DND-41 (cell line): ENCODE results near the gene SNRNP40.

Experiments
- ATAC-seq: fragments of 200-7000 bp; cut with Tn5 transposase; 3 replicates; pipeline ENCODE4 v1.9.1; 2021; ENCODE audit warnings: low read depth; ENCODE audit not compliant: insufficient read depth
- DNase-seq: peaks from one replicate; pipeline ENCODE4 v3.0.0-alpha.2; 2020
- H2AFZ ChIP-seq: 2 replicates; pipeline ENCODE4 v1.6.0; 2012; ENCODE audit warnings: low read depth, low read length
- H3K27ac ChIP-seq: 2 replicates; pipeline ENCODE4 v1.5.1; 2012; ENCODE audit warnings: low read length, inconsistent platforms
- H3K27me3 ChIP-seq: fragments of 200-600 bp; sonication (generic); 2 replicates; pipeline ENCODE4 v1.6.0; 2012; ENCODE audit warnings: low read length, mild to moderate bottlenecking, inconsistent platforms; ENCODE audit not compliant: insufficient read depth, poor library complexity
- H3K36me3 ChIP-seq: 2 replicates; pipeline ENCODE4 v1.5.1; 2012; ENCODE audit warnings: low read length, inconsistent platforms; ENCODE audit not compliant: insufficient read depth
- H3K4me1 ChIP-seq: 2 replicates; pipeline ENCODE4 v1.5.1; 2012; ENCODE audit warnings: mild to moderate bottlenecking, low read length; ENCODE audit not compliant: insufficient read depth
- H3K4me2 ChIP-seq: 2 replicates; pipeline ENCODE4 v1.6.0; 2012; ENCODE audit warnings: mild to moderate bottlenecking, moderate library complexity, low read length, inconsistent platforms; ENCODE audit not compliant: insufficient read depth
- H3K4me3 ChIP-seq, 2 experiments: fragments of 200-600 bp in 1 of 2; shearing (Covaris generic) in 1 of 2; 2 replicates each; pipeline ENCODE4 v1.5.1; 2012 to 2016; ENCODE audit warnings: inconsistent platforms in 2 of 2, low read length in 2 of 2, mild to moderate bottlenecking in 2 of 2, low read depth in 1 of 2, moderate library complexity in 1 of 2
- H3K79me2 ChIP-seq: 2 replicates; pipeline ENCODE4 v1.6.0; 2012; ENCODE audit warnings: low read length, inconsistent platforms; ENCODE audit not compliant: insufficient read depth
- H3K9ac ChIP-seq: 2 replicates; pipeline ENCODE4 v1.6.0; 2012; ENCODE audit warnings: low read depth, mild to moderate bottlenecking, inconsistent platforms, low read length, moderate library complexity
- H3K9me3 ChIP-seq: 2 replicates; pipeline ENCODE4 v1.5.1; 2012; ENCODE audit warnings: low read length, moderate library complexity, mild to moderate bottlenecking, inconsistent platforms; ENCODE audit not compliant: insufficient read depth, severe bottlenecking
- H4K20me1 ChIP-seq: 2 replicates; pipeline ENCODE4 v1.6.0; 2012; ENCODE audit warnings: low read length; ENCODE audit not compliant: insufficient read depth
- CTCF ChIP-seq: IDR thresholded peaks from 2 replicates; pipeline ENCODE4 v1.5.1; 2012; ENCODE audit warnings: borderline replicate concordance, low read length, moderate library complexity, mild to moderate bottlenecking; ENCODE audit not compliant: poor library complexity, severe bottlenecking; ENCODE audit errors: extremely low read depth
- EZH2 ChIP-seq: IDR thresholded peaks from 3 replicates; pipeline ENCODE4 v1.6.1; 2012; ENCODE audit warnings: borderline replicate concordance, low read depth, mild to moderate bottlenecking, moderate library complexity, low read length, inconsistent platforms; ENCODE audit not compliant: severe bottlenecking

Gene SNRNP40

GRCh38 chr1:31248276-31248675 lies 48.3 kb downstream of the SNRNP40 start:
- H3K4me1 ChIP-seq = no peaks in the 10 kb centered on the region
- H3K27ac ChIP-seq = no peak overlapping the region
- H3K27me3 ChIP-seq = no peaks in the 10 kb centered on the region
- no peak for TF ChIP-seq CTCF
- TF ChIP-seq EZH2 = no peak
- H2AFZ ChIP-seq = no peak overlapping the region
- H3K79me2 ChIP-seq = no peaks in the 10 kb centered on the region
- ATAC-seq (no peak), DNase-seq (no peak)
- H4K20me1 ChIP-seq = no peaks in the 10 kb centered on the region
- no peaks in the 10 kb centered on the region for H3K9me3 ChIP-seq
- H3K9ac ChIP-seq = no peak overlapping the region
- no peak overlapping the region for H3K4me2 ChIP-seq
- no peak overlapping the region for H3K4me3 ChIP-seq
- H3K36me3 ChIP-seq = no peaks in the 10 kb centered on the region

DNA sequence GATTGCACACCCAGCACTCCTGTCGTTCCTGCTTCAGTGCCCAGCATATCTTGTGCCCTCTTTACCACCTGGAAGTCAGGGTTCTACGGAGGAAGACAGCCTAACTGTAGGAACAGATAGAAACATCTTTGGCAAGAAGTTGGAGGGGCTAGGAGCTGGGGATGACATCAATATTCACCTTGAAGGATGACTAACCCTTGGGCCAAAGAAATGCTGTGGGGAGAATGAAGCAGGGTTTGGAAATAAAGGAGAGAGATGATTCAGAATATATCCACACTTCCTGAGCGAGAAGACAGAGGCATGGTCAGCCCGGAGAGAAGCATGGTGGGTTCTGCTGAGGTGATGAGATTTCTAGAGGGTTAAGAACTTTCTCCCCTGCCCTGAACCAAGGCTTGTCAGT lies 52.3 kb downstream of the SNRNP40 start:
- H3K9me3 ChIP-seq = no peaks in the 10 kb centered on the region
- no peaks in the 10 kb centered on the region for H3K36me3 ChIP-seq
- TF ChIP-seq CTCF = no peak
- no peak for TF ChIP-seq EZH2
- no peak overlapping the region for H3K4me3 ChIP-seq
- no peak overlapping the region for H3K9ac ChIP-seq
- DNase-seq = no peak
- no peak for ATAC-seq
- H3K4me1 ChIP-seq = no peaks in the 10 kb centered on the region
- no peaks in the 10 kb centered on the region for H3K79me2 ChIP-seq
- H2AFZ ChIP-seq = no peak overlapping the region
- no peak overlapping the region for H3K4me2 ChIP-seq
- peaks cover 9% of the 10 kb centered on the region for H3K27me3 ChIP-seq
- no peak overlapping the region for H3K27ac ChIP-seq
- no peaks in the 10 kb centered on the region for H4K20me1 ChIP-seq

DNA sequence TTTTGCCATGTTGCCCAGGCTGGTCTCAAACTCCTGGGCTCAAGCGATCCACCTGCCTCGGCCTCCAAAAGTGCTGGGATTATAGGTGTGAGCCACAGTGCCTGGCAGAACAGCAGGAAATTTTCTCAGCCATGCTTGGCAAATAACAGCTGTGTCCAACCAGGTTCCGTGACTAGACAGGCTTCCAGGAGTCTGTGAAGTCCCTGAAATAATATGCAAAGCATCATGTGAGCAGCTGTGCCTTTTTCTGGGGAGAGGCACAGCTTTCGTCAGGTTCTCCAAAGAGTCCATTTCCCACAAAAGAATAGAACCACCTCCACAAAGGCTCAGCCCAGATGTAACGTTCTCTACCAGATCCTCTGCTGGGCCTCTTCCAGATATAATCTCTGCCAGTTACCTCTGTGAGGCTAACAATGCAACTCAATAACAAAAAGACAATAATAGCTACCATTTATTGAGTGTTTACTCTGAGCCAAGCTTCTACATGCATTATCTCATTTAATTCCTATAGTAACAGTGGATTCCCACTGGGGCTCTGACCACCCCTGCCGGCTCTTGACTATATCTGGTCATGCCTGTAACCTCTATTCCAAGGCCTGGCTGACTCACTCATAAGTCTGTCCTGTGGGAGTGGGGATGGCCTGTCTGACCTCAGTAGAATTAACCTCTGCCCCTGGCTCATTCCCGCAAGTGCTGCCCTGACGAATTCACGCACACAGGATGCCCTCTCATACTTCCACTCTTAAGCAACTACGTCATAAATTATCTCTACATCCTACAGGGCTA lies 52.9 kb downstream of the SNRNP40 start:
- Histone ChIP-seq H3K27me3 (peaks cover 14% of the 10 kb centered on the region), H4K20me1 (no peaks in the 10 kb centered on the region; the same call in 1 of the 2 replicates), H3K4me2 (no peak overlapping the region)

More for the DNA sequence above, 52.9 kb downstream of the SNRNP40 start:
- Histone ChIP-seq H3K4me3 (no peak overlapping the region), H3K9ac (no peak overlapping the region), H3K27ac (no peak overlapping the region), H3K9me3 (no peaks in the 10 kb centered on the region), H3K36me3 (no peaks in the 10 kb centered on the region), H3K4me1 (no peaks in the 10 kb centered on the region), H3K79me2 (no peaks in the 10 kb centered on the region), H2AFZ (no peak overlapping the region)
- DNase-seq (no peak), ATAC-seq (no peak)
- no peak for TF ChIP-seq CTCF
